Stimulated activated effector memory CD8-positive, alpha-beta T cell treated with anti-CD3 and anti-CD28 coated beads, Interleukin-12 subunit alpha, Interleukin-12 subunit beta, amount 100 ng/mL, for 72 hours (primary cell): ENCODE measurements around the gene SPRED3.

ENCODE experiments used
- ATAC-seq: fragments of 150-1000 bp; cut with Tn5 transposase; 2 replicates; pipeline ENCODE4 v1.10.0; 2021
- DNase-seq, 2 donors: peaks; one replicate each; pipeline ENCODE4 v3.0.0; 2021 to 2022; ENCODE audit warnings: low spot score in 2 of 2
- H3K27ac Mint-ChIP-seq: one replicate; pipeline ENCODE4 v1.8.0; 2022; ENCODE audit warnings: mild to moderate bottlenecking, mixed read lengths
- H3K36me3 Mint-ChIP-seq: one replicate; pipeline ENCODE4 v1.8.0; 2022; ENCODE audit warnings: mild to moderate bottlenecking, mixed read lengths
- H3K4me1 Mint-ChIP-seq: one replicate; pipeline ENCODE4 v1.8.0; 2022; ENCODE audit warnings: mixed read lengths
- H3K4me3 Mint-ChIP-seq: one replicate; pipeline ENCODE4 v1.8.0; 2022; ENCODE audit warnings: mild to moderate bottlenecking, mixed read lengths
- H3K9me3 Mint-ChIP-seq: one replicate; pipeline ENCODE4 v1.8.0; 2022; ENCODE audit warnings: mixed read lengths

Gene SPRED3

DNA sequence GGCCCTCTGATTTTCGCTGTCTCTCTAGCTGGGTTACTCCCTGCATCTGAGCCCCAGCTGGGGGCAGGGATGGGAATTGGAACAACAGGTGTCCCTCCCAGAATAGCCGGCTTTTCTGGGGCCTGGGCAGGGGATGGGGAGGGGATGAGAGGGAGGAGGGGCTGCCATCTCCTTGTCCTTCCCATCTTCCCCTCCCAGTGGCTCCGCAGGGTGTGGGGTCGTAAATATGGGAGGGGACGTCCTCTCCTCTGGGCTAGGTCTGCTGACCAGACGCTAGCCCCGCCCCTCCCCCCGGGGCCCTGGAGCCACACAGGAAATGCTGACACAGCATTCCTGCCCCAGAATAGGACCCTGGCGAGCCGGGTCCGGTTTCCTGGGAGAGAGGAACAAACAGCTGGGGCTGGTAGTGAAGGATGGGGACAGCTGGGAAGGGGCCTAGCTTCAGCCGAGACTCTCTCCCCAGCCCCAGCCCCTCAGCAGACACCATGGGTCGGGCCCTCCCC lies 46.1 kb downstream of the SPRED3 start:
- peaks cover 23% of the 10 kb centered on the region for H3K4me1 Mint-ChIP-seq
- ATAC-seq (no peak), DNase-seq (no peak)
- peak overlapping the region; percentile 63 for H3K4me3 Mint-ChIP-seq
- H3K36me3 Mint-ChIP-seq, result peaks cover 19% of the 10 kb centered on the region
- H3K9me3 Mint-ChIP-seq, result no peaks in the 10 kb centered on the region
- peak overlapping the region; percentile 23 for H3K27ac Mint-ChIP-seq

DNA sequence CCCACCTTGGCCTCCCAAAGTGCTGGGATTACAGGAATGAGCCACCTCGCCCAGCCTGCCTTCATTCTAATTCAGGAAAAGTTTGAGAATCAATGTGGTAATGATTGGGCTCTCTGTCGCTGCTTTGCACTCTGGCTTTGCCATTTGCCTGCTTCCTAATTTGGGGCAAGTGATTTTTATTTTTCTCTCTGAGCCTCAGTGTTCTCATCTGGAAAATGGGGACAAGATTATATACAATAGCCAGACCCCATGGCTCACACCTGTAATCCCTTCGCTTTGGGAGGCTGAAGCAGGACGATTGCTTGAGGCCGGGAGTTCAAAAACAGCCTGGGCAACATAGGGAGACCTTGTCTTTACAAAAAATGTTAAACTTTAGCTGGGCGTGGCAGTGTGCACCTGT lies 48.8 kb downstream of the SPRED3 start:
- H3K27ac Mint-ChIP-seq, result no peak overlapping the region
- peaks cover 26% of the 10 kb centered on the region for H3K36me3 Mint-ChIP-seq
- peaks cover 27% of the 10 kb centered on the region for H3K4me1 Mint-ChIP-seq
- DNase-seq (no peak), ATAC-seq (no peak)
- H3K9me3 Mint-ChIP-seq, result no peaks in the 10 kb centered on the region
- no peak overlapping the region for H3K4me3 Mint-ChIP-seq

DNA sequence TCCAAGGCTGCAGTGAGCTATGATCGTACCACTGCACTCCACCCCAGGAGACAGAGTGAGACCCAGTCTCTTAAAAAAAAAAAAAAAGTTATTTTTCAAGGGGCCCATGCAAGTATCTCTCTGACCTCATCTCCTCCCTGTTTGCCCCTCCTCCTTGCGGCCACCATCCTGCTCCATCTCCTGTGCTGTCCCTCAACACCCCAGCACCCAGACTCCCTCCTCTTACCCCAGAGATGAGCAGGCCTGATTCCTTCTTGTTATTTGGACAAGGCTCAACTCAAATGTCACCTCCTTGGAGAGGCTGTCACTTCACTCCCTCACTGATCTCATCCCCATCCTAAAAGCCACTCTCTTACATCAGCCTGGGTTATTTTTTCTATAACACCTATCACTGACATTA lies 49.4 kb downstream of the SPRED3 start:
- no peak overlapping the region for H3K27ac Mint-ChIP-seq
- no peak for ATAC-seq

DNA sequence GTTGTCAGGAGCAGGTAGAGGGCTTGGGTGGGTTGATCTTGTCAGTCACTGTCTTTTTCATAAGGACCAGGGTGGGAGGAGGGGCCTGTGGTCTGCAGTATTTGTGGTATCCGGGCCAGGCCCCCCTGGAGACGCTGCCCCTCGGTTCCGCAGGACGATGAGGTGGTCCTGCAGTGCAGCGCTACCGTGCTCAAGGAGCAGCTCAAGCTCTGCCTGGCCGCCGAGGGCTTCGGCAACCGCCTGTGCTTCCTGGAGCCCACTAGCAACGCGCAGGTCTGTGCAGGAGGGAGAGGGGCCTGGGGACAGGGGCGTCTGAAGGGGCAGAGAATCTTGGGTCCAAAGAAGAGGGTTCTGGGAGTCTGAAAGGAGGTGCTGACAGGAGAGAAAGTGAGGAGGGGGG lies 52.1 kb downstream of the SPRED3 start:
- Mint-ChIP-seq H3K4me3 (no peak overlapping the region), H3K27ac (no peak overlapping the region), H3K9me3 (no peaks in the 10 kb centered on the region), H3K36me3 (peaks cover 54% of the 10 kb centered on the region), H3K4me1 (peaks cover 13% of the 10 kb centered on the region)
- no peak for ATAC-seq
- DNase-seq, result no peak

More for the DNA sequence above, 49.4 kb downstream of the SPRED3 start:
- H3K4me3 Mint-ChIP-seq, result no peak overlapping the region
- peaks cover 27% of the 10 kb centered on the region for H3K4me1 Mint-ChIP-seq
- no peak for DNase-seq
- peaks cover 28% of the 10 kb centered on the region for H3K36me3 Mint-ChIP-seq
- no peaks in the 10 kb centered on the region for H3K9me3 Mint-ChIP-seq

DNA sequence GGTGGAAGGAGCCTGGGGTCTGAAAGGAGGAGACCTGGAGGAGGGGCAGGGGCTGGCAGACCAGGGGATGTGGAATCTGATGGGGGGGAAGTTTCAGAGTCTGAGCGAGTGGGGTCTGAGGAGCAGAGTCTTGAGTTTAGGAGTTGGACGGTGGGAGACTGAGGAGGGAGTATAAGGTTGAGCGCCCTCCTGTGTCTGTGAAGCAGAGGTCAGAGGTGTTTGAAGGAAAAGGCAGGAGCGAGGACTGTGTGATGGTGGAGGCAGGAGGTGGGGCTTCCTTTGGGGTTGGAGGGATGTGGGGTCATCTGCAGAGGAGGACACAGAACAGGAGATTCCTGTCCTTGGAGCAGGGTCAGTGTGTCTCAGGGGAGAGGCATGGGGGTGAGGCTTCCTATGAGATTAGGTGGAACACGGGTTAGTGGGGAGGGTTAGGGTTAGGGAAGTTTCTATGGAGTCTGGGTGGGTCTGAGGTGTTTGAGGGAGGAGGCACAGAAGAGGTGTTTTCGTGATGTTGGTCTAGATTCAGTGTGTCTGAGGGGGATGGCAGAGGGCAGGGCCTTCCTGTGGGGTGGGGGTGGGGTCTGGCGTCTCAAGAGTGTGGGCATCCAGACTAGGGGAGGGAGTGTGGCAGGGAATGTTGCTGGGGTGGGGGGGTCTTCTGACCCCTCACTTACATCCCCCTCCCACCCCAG lies 53.3 kb downstream of the SPRED3 start:
- ATAC-seq (peak; percentile 76), DNase-seq (no peak)
- Mint-ChIP-seq H3K4me1 (peaks cover 17% of the 10 kb centered on the region), H3K4me3 (no peak overlapping the region), H3K36me3 (peaks cover 61% of the 10 kb centered on the region), H3K27ac (peak overlapping the region; percentile 79), H3K9me3 (no peaks in the 10 kb centered on the region)

DNA sequence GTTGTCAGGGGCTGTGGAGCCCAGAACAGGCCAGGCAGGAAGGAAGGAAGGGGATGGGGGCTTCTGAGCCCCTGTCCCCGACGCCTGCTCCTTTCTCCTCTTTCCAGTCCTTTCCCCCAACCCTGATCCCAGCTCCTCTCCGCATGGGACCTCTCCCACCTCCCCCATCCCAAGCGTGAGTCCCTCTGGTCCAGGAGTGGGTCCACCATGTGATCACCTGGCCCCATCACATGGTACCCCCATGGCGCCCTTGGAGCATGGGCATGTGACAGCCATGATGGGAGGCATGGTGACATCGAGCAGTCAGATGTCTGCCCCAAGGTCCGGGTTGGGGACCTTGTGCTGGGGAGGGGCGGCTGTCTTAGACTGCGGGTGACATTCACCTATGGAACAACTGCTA lies 54.2 kb downstream of the SPRED3 start:
- no peak overlapping the region for H3K4me3 Mint-ChIP-seq
- H3K4me1 Mint-ChIP-seq, result peaks cover 17% of the 10 kb centered on the region
- peaks cover 53% of the 10 kb centered on the region for H3K36me3 Mint-ChIP-seq
- ATAC-seq (no peak), DNase-seq (no peak)
- no peak overlapping the region for H3K27ac Mint-ChIP-seq
- H3K9me3 Mint-ChIP-seq, result no peaks in the 10 kb centered on the region

DNA sequence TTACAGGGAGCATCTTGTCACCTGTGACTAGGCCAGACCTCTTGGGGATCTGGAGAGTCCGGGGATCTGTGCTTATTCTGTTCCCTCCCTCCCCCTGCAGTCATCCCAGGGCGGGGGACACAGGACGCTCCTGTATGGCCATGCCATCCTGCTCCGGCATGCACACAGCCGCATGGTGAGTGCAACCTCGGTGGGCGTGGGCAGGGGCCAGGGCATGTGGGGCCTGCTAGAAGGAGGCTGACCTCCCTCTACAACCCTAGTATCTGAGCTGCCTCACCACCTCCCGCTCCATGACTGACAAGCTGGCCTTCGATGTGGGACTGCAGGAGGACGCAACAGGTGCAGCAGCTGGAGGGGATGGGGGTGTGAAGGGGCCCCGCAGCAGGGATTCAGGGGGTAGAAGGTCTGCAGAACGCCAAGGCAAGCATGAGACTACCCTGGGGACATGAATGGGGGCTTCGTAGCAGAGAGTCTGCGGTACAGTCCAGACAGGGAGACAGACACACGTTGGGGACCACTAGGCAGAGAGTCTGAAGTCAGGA lies 55.0 kb downstream of the SPRED3 start:
- DNase-seq, result no peak
- Mint-ChIP-seq H3K4me1 (peaks cover 11% of the 10 kb centered on the region), H3K4me3 (no peak overlapping the region), H3K27ac (no peak overlapping the region), H3K36me3 (peaks cover 46% of the 10 kb centered on the region), H3K9me3 (no peaks in the 10 kb centered on the region)
- ATAC-seq, result no peak

DNA sequence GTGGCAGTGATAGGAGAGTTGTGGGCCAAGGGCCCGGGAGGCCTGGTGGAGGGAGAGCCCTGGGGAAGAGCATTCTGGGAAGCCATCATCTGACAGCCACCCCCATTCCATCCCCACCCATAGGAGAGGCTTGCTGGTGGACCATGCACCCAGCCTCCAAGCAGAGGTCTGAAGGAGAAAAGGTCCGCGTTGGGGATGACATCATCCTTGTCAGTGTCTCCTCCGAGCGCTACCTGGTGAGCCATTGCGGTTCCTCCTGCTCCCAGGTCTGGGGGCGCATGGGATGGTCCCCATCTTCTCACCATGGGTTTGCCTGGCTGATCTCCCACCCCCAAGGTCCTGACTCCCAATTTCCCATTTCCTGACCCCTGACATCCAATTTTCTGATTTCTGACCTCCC lies 55.5 kb downstream of the SPRED3 start:
- H3K4me3 Mint-ChIP-seq, result no peak overlapping the region
- H3K4me1 Mint-ChIP-seq, result peaks cover 11% of the 10 kb centered on the region
- no peak for ATAC-seq
- no peaks in the 10 kb centered on the region for H3K9me3 Mint-ChIP-seq
- DNase-seq, result no peak
- H3K36me3 Mint-ChIP-seq, result peaks cover 51% of the 10 kb centered on the region
- H3K27ac Mint-ChIP-seq, result peak overlapping the region; percentile 64

DNA sequence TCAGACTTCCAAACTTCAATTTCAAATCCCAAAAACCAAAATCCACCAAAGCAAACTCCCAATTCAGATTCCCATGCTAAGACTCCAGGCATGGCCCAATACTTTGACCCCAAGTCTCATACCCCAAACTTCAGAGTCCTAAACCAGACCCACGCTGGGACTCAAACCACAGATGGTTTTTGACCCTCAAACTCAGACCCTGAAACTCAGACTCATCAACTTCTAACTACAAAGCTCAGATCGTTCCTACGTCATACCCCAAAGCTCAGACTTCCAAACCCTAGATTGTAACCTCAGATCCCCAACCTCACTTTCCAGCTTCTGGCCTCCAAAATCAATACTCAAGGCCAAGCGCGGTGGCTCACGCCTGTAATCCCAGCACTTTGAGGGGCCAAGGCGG lies 56.9 kb downstream of the SPRED3 start:
- peaks cover 11% of the 10 kb centered on the region for H3K4me1 Mint-ChIP-seq
- no peak for ATAC-seq
- peaks cover 61% of the 10 kb centered on the region for H3K36me3 Mint-ChIP-seq
- H3K27ac Mint-ChIP-seq, result peak overlapping the region; percentile 23
- no peak overlapping the region for H3K4me3 Mint-ChIP-seq
- H3K9me3 Mint-ChIP-seq, result no peaks in the 10 kb centered on the region
- DNase-seq, result no peak

DNA sequence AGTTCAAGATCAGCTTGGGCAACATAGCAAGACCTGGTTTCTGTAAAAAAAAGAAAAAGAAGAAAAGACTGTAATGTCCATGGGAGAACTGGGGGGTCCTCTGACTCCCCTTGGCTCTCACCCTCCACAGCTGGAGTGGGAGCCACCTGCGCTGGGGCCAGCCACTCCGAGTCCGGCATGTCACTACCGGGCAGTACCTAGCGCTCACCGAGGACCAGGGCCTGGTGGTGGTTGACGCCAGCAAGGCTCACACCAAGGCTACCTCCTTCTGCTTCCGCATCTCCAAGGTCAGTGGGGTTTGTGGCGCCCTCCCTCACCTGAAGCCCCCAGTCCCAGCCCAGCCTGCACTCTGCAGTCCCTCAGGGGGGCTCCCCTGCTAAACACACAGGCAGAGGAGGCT lies 59.7 kb downstream of the SPRED3 start:
- DNase-seq (no peak), ATAC-seq (peak; percentile 5)
- no peak overlapping the region for H3K4me3 Mint-ChIP-seq
- H3K27ac Mint-ChIP-seq, result no peak overlapping the region
- H3K9me3 Mint-ChIP-seq, result no peaks in the 10 kb centered on the region
- peaks cover 6% of the 10 kb centered on the region for H3K4me1 Mint-ChIP-seq
- H3K36me3 Mint-ChIP-seq, result peaks cover 74% of the 10 kb centered on the region
